GM08714 (cell line): ENCODE data around the gene SNTG2.
"Not testable (repeated sequence)": the region's sequence is repeated elsewhere in the genome, so short reads cannot be mapped to it uniquely, and the experiment has no call there.

Source experiments
- H3K4me3 ChIP-seq: fragments of 200-500 bp; sonication (Bioruptor generic); 2 replicates; pipeline ENCODE4 v1.5.1; 2014; ENCODE audit warnings: mild to moderate bottlenecking, low read length, inconsistent platforms
- ZNF274 ChIP-seq: IDR thresholded peaks from 2 replicates; pipeline ENCODE4 v1.6.1; 2012; ENCODE audit warnings: mild to moderate bottlenecking, low read depth, low read length

The SNTG2 gene

DNA sequence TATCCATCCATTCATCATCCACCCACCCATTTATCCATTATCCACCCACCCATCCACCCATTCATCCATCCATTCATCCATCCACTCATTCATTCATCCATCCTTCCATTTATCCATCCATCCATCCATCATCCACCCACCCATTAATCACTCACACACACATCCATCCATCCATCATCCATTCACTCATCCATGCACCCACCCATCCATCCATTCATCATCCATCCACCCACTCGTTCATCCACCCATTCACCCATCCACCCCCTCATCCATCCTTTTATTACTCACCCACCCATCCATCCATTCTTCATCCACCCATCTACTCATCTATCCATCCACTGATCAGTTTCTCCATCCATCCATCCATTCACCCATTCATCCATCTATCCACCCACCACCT, 454.5 kb downstream of the SNTG2 start:
- no peak overlapping the region for H3K4me3 ChIP-seq
- no peak for TF ChIP-seq ZNF274

DNA sequence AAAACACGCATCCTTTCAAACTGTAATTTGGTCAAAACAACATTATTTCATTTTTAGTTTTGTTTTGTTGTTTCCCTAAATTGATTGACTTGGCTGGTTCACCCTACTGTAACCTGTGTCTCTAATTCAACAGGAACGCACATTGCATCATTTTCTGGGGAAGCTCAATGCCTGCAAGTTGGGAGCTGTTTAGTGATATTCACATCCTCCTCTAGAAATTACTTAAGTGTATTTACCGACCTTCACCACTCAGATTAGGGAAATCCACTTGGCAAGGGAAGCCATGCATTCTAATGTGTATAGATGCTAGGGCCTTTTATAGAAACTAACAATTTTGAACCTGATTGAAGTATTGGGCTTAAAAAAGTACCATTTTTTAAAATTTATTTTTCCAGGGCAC, 455.3 kb downstream of the SNTG2 start:
- TF ChIP-seq ZNF274 = no peak
- H3K4me3 ChIP-seq = no peak overlapping the region

DNA sequence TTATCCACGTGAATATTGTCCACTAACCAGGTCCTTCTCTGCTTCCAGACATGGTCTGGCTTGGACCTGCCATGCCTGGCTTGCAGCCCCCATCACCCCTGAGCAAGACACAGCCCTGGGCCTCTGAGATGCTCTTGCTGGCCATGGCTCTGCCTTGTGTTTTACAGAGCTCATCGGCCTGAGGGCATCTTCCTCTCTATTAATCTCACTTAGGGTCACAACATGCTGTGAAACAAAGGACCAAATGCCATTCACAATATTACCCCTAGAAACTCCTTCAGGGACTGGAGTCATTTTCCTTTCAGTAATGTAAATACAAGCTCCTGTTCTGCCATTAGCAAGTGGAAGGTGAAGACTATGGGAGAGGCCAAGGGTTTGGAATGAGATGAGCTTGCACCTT, 455.8 kb downstream of the SNTG2 start:
- H3K4me3 ChIP-seq = no peak overlapping the region
- TF ChIP-seq ZNF274 = no peak

- no peak overlapping the region for H3K4me3 ChIP-seq
- TF ChIP-seq ZNF274 = no peak
These were observed 457.5 kb downstream of the SNTG2 start for GRCh38 chr2:1407950-1408675.

- no peak within 1 kb of the TSS for H3K4me3 ChIP-seq
- TF ChIP-seq ZNF274 = no peak
These were observed 462.6 kb downstream of the SNTG2 start, which contains the start of gene TPO for GRCh38 chr2:1413156-1413710. TPO (plus strand) TSS chr2:1413463; CDS start chr2:1414409, 946 bp downstream.

DNA sequence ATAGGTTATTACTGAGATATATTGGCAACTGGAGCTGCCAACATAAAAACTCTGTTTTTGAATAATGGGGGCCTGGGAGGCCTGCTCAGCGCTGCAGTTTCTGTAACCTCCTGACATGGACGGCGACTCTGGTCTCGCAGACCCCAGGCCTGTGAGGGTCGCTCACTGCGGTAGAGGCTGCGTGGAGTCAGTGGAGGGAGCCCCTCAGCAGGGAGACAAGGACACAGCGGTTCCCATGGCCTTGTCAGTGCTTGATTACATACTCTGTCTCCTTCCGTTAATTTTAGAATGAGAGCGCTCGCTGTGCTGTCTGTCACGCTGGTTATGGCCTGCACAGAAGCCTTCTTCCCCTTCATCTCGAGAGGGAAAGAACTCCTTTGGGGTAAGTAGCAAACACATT, 463.5 kb downstream of the SNTG2 start:
- no peak for TF ChIP-seq ZNF274

DNA sequence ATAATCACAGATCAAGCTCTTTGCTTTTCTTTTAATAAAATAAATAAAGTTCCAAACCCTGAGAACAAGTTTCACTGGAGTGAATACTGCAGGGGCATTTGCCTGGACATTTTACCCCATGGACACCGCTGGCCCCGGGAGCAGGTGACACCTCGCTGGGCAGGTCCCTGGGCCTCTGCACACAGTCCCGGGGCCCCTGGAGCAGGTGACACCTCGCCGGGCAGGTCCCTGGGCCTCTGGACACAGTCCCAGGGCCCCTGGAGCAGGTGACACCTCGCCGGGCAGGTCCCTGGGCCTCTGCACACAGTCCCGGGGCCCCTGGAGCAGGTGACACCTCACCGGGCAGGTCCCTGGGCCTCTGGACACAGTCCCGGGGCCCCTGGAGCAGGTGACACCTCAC, 464.3 kb downstream of the SNTG2 start:
- H3K4me3 ChIP-seq = not testable (repeated sequence)

More for the DNA sequence above, 463.5 kb downstream of the SNTG2 start:
- no peak overlapping the region for H3K4me3 ChIP-seq

- TF ChIP-seq ZNF274 = no peak
- H3K4me3 ChIP-seq = no peak overlapping the region
These were observed 464.9 kb downstream of the SNTG2 start for GRCh38 chr2:1415501-1415900.
